ENCODE measurements around the gene SLC30A2. TPM values are rescaled to one million over a fixed set of nuclear protein-coding genes. Genes with fewer than 3 reads are reported as not detected.

Gene SLC30A2
- polyA plus RNA-seq, 2 of the 4 experiments (the other 2 are of a cell fraction) = not detected

DNA sequence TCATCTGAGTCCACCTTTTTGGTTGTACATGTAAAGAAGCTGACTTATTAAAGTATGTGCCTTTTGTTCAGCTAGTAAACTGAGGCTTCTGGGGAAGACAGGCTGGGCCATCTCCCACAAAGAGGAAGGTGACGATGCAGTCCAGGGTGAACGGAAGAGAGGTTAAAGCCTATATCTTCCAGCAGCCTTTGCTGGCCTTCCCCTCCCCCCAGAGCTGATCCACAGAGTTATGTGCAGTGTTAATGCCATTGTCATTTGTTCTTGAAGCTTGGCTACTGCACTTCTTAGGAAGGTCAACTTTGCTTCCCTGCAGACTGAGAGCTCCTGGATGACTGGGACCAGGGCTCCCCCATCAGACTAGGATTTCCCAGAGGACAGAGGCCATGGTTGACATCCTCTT is 2.2 kb downstream of the SLC30A2 start:
- no peak overlapping the region for H3K4me2 ChIP-seq
- ChIA-PET POLR2A (no interaction called here), CTCF (interaction anchor here (0.9 to 1.9 kb wide), 5 partner anchors 7 to 126 kb away, joined by 3 to 11 read pairs (median 4); partner anchors contain the start of gene ZNF593)
- peaks cover 4% of the 10 kb centered on the region; the same call in 1 of the 3 replicates for H3K4me1 ChIP-seq
- FAIRE-seq = no peak
- H3K9me3 ChIP-seq = no peaks in the 10 kb centered on the region
- no peak overlapping the region for H3K27ac ChIP-seq
- DNase-seq (ENCODE audit: low read depth in 1 of 2, low spot score in 1 of 2) = no peak
- no peak for ATAC-seq
- 81% methylated on average over 2 of the region's 2 CpGs for WGBS (ENCODE audit: missing lambda C conversion rate)
- H3K4me3 ChIP-seq = no peak overlapping the region
- TF ChIP-seq, protein P1, sequence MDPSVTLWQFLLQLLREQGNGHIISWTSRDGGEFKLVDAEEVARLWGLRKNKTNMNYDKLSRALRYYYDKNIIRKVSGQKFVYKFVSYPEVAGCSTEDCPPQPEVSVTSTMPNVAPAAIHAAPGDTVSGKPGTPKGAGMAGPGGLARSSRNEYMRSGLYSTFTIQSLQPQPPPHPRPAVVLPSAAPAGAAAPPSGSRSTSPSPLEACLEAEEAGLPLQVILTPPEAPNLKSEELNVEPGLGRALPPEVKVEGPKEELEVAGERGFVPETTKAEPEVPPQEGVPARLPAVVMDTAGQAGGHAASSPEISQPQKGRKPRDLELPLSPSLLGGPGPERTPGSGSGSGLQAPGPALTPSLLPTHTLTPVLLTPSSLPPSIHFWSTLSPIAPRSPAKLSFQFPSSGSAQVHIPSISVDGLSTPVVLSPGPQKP (IDR thresholded peaks at IDR 0.05; ENCODE audit: low read depth, low read length) = no peak
- TF ChIP-seq ZFP36 (IDR thresholded peaks at IDR 0.05; ENCODE audit: borderline replicate concordance, partially characterized antibody) (no peak), HOXA7 (CRISPR knock-in tag; IDR thresholded peaks at IDR 0.05) (no peak)

DNA sequence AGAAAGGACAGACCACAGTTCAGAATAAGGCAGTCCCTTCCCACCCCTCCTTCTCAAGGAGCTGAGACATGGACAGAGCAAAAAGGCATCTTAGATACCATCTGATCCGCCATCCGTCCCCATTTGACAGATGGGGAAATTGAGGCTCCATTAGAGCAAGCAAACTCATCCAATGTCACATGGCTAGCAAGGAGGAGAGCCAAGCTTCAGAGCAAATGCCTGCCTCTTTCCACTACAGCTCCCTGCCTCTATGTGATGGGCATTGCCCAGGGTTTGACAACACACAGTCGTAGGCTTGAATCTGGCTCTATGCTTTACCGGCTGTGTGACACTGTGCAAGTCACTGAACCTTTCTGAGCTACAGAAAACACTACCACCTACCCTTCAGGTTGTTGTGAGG is 3.9 kb downstream of the SLC30A2 start:
- no peak for FAIRE-seq

DNA sequence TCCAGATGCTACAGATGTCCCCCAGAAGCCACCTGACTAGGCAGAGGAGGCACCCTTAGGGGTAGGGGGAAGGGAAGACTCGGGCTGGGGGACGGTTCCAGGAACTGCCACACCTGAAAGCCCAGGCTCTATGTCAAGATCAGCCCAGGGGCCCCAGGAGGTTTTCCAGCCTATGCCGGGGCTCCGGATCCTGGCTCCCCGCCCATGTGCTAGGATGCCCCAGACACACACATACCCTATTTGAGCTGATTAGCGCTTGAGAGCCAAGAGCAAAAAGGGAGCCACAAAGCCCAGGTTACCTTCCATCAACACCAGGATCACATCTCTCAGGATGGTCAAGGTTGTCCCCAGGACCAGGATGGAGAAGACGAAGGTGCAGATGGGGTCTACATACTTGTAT is 4.5 kb downstream of the SLC30A2 start:
- Histone ChIP-seq H3K4me3 (no peak overlapping the region), H3K9me3 (no peaks in the 10 kb centered on the region), H3K4me1 (peaks cover 8% of the 10 kb centered on the region), H3K4me2 (no peak overlapping the region), H3K27ac (no peak overlapping the region)
- DNase-seq (ENCODE audit: low read depth in 1 of 2, low spot score in 1 of 2) (no peak), FAIRE-seq (no peak), ATAC-seq (no peak)
- POLR2A ChIA-PET = interaction anchor here (0.6 kb wide), 1 partner anchor 390 kb away, joined by 3 read pairs; the partner anchor contains the start of gene DHDDS
- WGBS (ENCODE audit: missing lambda C conversion rate) = 61% methylated on average over 7 of the region's 7 CpGs
- no peak for TF ChIP-seq NR3C1 (IDR thresholded peaks at IDR 0.05)
- TF ChIP-seq CHD4 (IDR thresholded peaks at IDR 0.05; ENCODE audit: borderline replicate concordance) = no peak
- TF ChIP-seq EHF (CRISPR knock-in tag; IDR thresholded peaks at IDR 0.05) = no peak
- no peak for TF ChIP-seq FOXS1 (CRISPR knock-in tag; IDR thresholded peaks at IDR 0.05)
- no peak for TF ChIP-seq KDM5A (IDR thresholded peaks at IDR 0.05)
- no peak for TF ChIP-seq TFCP2L1 (CRISPR knock-in tag; IDR thresholded peaks at IDR 0.05)
- no peak for TF ChIP-seq NFE2L2 (conservative IDR thresholded peaks at IDR 0.05; ENCODE audit: low read length)
- TF ChIP-seq BHLHE40 (IDR thresholded peaks at IDR 0.05; ENCODE audit: low read depth, low read length) = no peak
- no peak for TF ChIP-seq POLR2AphosphoS2 (conservative IDR thresholded peaks at IDR 0.05; ENCODE audit: low read length)
- no peak for TF ChIP-seq CEBPB (IDR thresholded peaks at IDR 0.05)
- TF ChIP-seq, protein P2, sequence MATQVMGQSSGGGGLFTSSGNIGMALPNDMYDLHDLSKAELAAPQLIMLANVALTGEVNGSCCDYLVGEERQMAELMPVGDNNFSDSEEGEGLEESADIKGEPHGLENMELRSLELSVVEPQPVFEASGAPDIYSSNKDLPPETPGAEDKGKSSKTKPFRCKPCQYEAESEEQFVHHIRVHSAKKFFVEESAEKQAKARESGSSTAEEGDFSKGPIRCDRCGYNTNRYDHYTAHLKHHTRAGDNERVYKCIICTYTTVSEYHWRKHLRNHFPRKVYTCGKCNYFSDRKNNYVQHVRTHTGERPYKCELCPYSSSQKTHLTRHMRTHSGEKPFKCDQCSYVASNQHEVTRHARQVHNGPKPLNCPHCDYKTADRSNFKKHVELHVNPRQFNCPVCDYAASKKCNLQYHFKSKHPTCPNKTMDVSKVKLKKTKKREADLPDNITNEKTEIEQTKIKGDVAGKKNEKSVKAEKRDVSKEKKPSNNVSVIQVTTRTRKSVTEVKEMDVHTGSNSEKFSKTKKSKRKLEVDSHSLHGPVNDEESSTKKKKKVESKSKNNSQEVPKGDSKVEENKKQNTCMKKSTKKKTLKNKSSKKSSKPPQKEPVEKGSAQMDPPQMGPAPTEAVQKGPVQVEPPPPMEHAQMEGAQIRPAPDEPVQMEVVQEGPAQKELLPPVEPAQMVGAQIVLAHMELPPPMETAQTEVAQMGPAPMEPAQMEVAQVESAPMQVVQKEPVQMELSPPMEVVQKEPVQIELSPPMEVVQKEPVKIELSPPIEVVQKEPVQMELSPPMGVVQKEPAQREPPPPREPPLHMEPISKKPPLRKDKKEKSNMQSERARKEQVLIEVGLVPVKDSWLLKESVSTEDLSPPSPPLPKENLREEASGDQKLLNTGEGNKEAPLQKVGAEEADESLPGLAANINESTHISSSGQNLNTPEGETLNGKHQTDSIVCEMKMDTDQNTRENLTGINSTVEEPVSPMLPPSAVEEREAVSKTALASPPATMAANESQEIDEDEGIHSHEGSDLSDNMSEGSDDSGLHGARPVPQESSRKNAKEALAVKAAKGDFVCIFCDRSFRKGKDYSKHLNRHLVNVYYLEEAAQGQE (IDR thresholded peaks at IDR 0.05) = no peak
- TF ChIP-seq FOSL2 (IDR thresholded peaks at IDR 0.05) = no peak
- TF ChIP-seq FOSL2 (CRISPR knock-in tag; IDR thresholded peaks at IDR 0.05) = no peak
- CTCF ChIA-PET = interaction anchor here (0.6 to 1.6 kb wide), 3 partner anchors 64 to 104 kb away, joined by 3 to 4 read pairs (median 4); no protein-coding TSS in a partner anchor

More for the DNA sequence above, 3.9 kb downstream of the SLC30A2 start:
- CTCF ChIA-PET = interaction anchor here (0.6 to 1.6 kb wide), 5 partner anchors 11 to 123 kb away, joined by 3 to 4 read pairs (median 3); no protein-coding TSS in a partner anchor
- DNase-seq (ENCODE audit: low read depth in 1 of 2, low spot score in 1 of 2) (no peak), ATAC-seq (no peak)
- Histone ChIP-seq H3K4me2 (no peak overlapping the region), H3K4me1 (peaks cover 4% of the 10 kb centered on the region; the same call in 1 of the 3 replicates), H3K27ac (no peak overlapping the region), H3K9me3 (no peaks in the 10 kb centered on the region), H3K4me3 (no peak overlapping the region)
- 47% methylated on average over 4 of the region's 4 CpGs for WGBS (ENCODE audit: missing lambda C conversion rate)
- POLR2A ChIA-PET = interaction anchor here (0.6 kb wide), 1 partner anchor 390 kb away, joined by 3 read pairs; the partner anchor contains the start of gene DHDDS
- no peak for TF ChIP-seq CHD2 (IDR thresholded peaks at IDR 0.05; ENCODE audit: low read length, partially characterized antibody)
